Prostate gland (tissue), 2 donors: ENCODE results near the gene PTGDS.

Source experiments
- POLR2A ChIP-seq: fragments of 450-650 bp; IDR thresholded peaks from one replicate; pipeline ENCODE4 v1.6.1; 2016; ENCODE audit warnings: antibody characterized with exemption, mild to moderate bottlenecking
- TF ChIP-seq, protein P1 (sequence below), 4 experiments: fragments of 200-600 bp in 2 of 4; fragments of 450-650 bp in 2 of 4; sonication (generic) in 2 of 4; IDR thresholded peaks; 1 replicate in 3 of 4; 2 replicates in 1 of 4; pipeline ENCODE4 v1.5.1; 2016 to 2019; ENCODE audit warnings: antibody characterized with exemption in 4 of 4, mild to moderate bottlenecking in 2 of 4, moderate library complexity in 2 of 4

DNA sequence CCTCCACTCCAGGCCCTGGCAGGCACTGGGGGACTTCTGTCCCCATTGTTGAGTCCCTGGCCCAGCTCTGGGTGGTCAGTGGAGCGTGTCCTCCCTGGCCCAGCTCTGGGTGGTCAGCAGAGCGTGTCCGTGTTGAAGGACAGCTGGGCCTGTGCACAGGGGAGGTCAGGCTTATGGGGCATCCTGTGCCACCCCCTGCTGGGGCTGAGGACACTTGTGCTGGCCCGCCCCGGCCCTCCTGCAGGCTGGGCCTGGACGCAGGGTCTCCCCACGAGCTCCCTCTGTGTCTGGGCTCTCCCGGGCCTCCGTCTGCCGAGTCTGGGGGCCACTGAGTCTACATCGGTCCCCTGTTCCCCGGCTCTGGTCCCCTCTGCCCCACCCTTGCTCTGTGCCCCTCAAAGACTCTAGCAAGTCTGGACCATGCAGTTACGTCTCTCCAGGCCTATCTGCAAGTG, 30.5 kb downstream of the PTGDS start:
- TF ChIP-seq, protein P1, sequence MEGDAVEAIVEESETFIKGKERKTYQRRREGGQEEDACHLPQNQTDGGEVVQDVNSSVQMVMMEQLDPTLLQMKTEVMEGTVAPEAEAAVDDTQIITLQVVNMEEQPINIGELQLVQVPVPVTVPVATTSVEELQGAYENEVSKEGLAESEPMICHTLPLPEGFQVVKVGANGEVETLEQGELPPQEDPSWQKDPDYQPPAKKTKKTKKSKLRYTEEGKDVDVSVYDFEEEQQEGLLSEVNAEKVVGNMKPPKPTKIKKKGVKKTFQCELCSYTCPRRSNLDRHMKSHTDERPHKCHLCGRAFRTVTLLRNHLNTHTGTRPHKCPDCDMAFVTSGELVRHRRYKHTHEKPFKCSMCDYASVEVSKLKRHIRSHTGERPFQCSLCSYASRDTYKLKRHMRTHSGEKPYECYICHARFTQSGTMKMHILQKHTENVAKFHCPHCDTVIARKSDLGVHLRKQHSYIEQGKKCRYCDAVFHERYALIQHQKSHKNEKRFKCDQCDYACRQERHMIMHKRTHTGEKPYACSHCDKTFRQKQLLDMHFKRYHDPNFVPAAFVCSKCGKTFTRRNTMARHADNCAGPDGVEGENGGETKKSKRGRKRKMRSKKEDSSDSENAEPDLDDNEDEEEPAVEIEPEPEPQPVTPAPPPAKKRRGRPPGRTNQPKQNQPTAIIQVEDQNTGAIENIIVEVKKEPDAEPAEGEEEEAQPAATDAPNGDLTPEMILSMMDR (IDR thresholded peaks at IDR 0.05) = no peak
- no peak for TF ChIP-seq POLR2A
